Epithelial cell of esophagus (primary cell): ENCODE results near the gene SCN2A.

Experiments used
- DNase-seq: peaks from one replicate; pipeline ENCODE4 v3.0.0; 2010; ENCODE audit warnings: low read depth
- H3K4me3 ChIP-seq: 2 replicates; pipeline ENCODE4 v1.5.1; 2011; ENCODE audit warnings: mild to moderate bottlenecking, low read length, control low read depth
- CTCF ChIP-seq: IDR thresholded peaks from 2 replicates; pipeline ENCODE4 v1.5.1; 2011; ENCODE audit warnings: low read depth, mild to moderate bottlenecking, low read length, control low read depth, inconsistent platforms; ENCODE audit not compliant: insufficient read depth; ENCODE audit errors: missing control alignments

SCN2A gene

GRCh38 chr2:165198181-165198580 is 41.0 kb upstream of the SCN2A start:
- DNase-seq = no peak
- no peak for TF ChIP-seq CTCF

GRCh38 chr2:165202239-165202638 is 37.0 kb upstream of the SCN2A start:
- no peak for TF ChIP-seq CTCF
- DNase-seq = peak; percentile 20
- H3K4me3 ChIP-seq = no peak overlapping the region

More at GRCh38 chr2:165198181-165198580, 41.0 kb upstream of the SCN2A start:
- no peak overlapping the region for H3K4me3 ChIP-seq

- peak; percentile 84 for TF ChIP-seq CTCF
- no peak within 1 kb of the TSS for H3K4me3 ChIP-seq
- DNase-seq = peak; percentile 60
These were observed 35.3 kb upstream of the SCN2A start, which contains the start of gene SCN3A for GRCh38 chr2:165203689-165204559. TSS of gene SCN3A (minus strand) at chr2:165204050. CDS start at chr2:165176394, 27,656 bp downstream.

GRCh38 chr2:165205865-165206264 is 33.3 kb upstream of the SCN2A start:
- no peak for DNase-seq
- TF ChIP-seq CTCF = no peak
- no peak overlapping the region for H3K4me3 ChIP-seq

GRCh38 chr2:165208094-165208493 is 31.1 kb upstream of the SCN2A start:
- DNase-seq = no peak
- no peak overlapping the region for H3K4me3 ChIP-seq
- TF ChIP-seq CTCF = no peak

- no peak overlapping the region for H3K4me3 ChIP-seq
- TF ChIP-seq CTCF = no peak
- no peak for DNase-seq
These were observed 25.1 kb upstream of the SCN2A start for GRCh38 chr2:165214093-165214492.
